NOMO-1 (cell line): ENCODE results near the gene ATP6V0E1.
A peak's percentile ranks its signal among the peaks of the same experiment; 100 is the strongest.

Source experiments
- DNase-seq, 2 experiments: peaks; one replicate each; lab custom pipeline; 2025; ENCODE audit not compliant: unreplicated experiment in 2 of 2; lab: John Stamatoyannopoulos, UW

Gene ATP6V0E1

DNA sequence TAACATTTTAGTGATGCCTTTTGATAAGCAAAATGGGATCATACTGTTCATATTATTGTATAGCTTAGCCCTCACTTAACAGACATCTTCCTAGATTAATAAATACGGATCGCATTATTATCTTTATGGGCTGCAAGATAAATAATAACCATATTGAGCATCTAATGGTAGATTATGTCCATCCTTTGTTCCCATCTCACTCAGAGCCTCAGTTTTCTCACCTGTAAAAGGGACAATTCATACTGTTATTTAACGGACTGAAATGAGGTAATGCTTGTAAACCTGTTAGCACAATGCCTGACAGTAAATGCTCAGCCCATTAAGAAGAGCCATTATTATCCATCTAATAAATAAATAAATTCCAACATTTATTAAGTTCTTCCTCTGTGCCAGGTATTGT lies 27.3 kb upstream of the ATP6V0E1 start:
- DNase-seq = no peak

DNA sequence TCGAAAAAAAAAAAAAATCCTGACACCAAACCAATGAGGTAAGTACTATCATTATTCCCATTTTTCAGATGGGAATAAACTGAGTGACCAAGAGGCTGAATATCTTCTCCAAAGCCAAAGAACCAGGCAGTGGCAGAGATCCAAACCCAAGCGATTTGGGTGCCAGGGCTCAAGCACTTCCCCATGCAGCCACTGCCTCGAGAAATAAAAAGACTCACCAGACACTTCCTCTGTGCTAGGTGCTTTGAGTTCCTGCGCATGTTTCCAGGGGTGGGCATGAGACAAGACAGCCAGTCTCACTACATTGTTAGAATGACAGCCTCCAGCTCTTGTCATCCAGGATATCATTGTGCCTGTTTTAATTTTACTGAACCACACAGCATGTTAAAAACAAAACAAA lies 26.6 kb upstream of the ATP6V0E1 start:
- DNase-seq = no peak

DNA sequence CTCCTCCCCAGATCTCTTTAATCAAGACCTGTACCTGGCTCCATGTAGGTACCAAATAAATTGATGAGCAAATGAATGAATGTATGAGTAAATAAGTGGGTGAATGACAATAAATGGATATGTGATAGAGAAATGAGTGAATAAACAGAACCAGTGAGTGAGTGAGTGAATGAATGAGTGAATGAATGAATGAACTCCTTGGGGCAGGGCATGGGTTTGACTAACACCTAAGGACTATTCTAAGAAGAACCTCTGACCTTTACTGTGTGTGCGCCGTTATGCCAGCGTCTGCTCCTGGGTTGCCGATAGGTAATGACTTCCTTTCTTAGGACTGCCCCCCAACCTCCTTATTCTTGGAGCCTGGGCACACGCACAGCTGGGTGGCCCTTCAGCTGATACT lies 26.1 kb upstream of the ATP6V0E1 start:
- DNase-seq = no peak

DNA sequence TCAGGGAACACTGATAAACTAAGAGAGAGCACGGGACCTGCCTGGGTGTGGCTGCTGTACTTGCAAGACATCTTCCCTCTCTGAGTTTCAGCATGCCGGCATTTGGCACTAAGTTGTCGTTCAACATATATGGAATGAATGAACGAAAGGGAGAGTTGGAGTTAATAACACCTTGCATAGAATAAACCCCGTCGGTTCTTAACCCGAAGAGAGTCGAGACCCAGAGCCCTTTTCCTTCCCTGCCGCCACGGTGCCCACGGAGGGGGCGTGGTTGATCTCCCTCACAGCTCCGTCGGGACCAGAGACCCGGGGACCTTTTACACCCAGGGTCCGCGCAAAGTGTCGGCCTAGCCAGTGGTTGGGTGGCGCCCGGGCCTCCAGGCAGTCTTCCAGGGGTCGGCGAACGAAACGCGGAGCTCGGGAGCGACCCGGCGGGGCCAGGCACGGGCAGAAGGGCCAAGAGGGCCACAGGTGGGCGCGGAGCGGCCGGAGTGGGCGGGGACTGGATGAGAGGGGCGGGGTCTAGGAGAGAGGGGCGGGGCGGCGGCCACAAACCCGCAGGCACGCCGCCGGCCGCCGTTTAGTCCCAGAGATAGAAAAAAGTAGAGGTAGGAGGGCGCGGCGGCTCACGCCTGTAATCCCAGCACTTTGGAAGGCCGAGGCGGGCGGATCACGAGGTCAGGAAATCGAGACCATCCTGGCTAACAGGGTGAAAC lies 25.1 kb upstream of the ATP6V0E1 start:
- DNase-seq = peak; percentile 43 to 51

DNA sequence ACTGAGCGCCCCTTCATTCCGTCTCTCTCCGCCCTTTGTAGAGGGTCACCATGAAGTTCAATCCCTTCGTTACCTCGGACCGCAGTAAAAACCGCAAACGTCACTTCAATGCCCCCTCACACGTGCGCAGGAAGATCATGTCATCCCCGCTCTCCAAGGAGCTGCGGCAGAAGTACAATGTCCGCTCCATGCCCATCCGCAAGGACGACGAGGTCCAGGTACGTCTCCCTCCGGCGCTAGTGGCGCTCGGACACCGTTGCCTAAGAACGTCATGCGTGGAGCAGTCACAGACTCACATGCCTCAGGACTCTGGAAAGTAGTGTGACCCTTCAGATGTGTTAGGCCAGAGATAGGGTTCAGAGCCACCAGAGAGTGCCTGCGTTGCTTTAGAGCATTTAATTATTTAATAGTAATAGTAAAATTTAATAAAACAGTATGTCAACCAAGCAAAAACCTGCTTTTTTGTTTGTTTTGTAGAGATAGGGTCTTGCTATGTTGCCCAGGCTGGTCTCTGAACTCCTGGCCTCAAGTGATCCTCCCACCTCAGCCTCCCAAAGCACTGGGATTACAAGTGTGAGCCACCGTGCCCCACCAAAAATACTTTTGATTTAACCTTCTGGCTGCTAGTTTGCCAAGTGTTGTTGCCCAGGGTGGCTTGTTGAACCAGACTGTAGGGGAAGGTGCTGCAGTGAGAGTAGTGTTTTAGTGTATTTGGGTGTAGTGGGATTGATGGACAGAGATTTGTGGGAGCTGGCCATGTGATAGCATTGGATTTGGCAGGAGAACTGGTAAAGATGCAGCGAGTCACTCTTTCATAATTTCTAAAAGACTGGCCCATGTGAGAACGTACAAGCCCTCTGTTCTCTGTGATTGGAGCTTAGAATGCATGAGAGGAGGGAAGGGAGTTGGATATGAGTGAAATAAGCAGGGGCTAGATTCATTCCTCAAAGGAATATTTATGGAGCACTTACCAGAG lies 23.5 kb upstream of the ATP6V0E1 start:
- no peak for DNase-seq

DNA sequence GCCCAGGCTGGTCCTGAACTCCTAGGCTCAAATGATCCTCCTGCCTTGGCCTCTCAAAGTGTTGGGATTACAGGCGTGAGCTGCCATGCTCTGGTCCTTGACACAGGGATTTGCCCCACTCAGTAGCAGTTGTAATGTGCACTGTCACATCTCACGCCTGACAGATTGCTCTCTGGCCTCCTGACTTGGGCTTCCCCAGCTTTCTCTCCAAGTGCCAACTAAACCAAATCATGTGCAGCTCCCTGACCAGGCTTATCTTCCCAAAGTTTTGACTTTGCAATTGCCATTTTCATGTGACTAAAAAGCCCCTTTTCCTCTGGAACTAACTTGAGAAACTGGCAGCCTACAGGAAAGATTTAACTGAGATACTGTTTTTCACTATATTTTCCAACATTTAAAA lies 13.7 kb upstream of the ATP6V0E1 start:
- no peak for DNase-seq

DNA sequence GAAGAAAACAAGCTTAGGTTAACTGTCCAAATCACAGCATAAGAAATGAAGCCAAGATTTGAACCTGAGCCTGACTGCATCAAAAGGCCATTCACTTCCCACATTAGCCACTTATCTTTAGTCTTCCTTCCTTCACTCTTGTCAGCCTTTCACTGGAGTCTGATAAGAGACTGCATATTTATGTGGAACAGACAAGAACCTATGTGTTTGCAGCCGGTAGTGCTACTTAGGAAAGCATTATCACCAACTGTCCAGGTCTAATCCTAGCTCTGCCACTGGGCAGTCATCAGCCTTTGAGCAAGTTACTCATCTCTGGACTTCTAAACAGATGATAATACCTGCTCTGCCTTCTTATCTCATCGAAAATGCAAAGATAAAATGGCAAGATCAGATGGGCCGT lies 12.1 kb upstream of the ATP6V0E1 start:
- DNase-seq = no peak

DNA sequence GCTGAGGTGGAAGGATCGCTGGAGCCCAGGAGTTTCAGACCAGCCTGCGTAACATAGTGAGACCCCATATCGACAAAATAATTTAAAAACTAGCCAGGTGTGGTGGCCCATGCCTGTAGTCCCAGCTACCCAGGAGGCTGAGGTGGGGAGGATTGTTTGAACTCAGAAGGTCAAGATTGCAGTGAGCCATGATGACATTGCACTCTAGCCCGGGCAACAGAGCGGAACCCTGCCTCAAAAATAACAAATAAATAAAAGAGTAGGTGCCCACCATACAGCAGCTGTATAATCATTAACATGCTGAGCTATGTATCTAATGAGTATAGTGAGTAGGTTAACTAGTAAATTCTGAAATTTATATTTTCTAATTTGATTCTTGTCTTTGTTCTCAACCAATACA lies 11.0 kb upstream of the ATP6V0E1 start:
- no peak for DNase-seq

DNA sequence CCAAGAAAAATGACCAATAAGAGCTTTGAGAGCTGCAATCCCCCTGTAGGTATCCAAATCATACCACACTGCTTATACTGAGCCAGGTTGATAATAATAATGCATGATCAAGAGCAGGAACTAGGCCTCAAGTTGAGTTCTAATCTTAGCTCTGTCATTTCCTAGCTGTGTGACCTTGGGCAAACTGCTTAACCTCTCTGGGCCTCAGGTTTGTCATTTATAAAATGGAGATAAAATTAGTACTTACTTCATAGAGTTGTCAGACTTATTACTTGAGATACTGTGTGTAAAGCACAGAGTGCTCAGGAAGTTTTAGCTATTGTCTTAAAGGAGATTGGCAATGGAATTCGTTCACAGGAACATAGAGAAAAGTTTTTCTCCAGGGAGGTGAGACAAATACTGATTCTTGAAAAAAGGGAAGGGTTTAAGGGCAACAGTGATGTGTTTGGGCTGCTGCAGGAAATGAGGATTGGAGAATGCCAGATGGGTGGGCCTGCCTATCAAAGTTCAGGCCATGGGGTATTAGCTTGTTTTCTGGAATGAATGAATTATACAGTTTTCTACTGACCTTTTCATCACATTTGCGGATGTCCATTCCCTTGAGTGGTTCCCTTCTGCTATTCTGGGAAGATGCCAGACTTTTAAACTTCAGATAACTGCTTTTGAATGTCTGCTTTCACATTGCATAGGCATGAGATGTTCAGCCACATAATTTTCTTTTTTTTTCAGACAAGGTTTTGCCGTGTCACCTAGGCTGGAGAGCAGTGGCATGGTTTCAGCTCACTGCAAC lies 10.2 kb upstream of the ATP6V0E1 start:
- DNase-seq = no peak

DNA sequence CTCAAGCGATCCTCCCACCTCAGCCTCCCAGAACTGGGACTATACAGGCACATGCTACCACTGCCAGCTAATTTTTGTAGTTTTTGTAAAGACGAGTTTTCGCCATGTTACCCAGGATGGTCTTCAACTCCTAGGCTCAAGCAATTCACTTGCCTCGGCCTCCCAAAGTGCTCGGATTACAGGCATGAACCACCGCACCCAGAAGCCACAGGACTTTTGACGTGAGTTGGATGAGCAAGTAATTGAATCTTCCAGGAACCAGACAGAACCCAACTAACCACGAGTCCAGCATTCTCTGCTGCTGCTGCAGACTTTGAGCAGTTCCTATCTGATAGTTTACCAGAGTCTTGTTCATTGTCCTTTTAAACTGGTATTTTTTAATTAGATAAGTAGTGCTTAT lies 9.6 kb upstream of the ATP6V0E1 start:
- DNase-seq = no peak

DNA sequence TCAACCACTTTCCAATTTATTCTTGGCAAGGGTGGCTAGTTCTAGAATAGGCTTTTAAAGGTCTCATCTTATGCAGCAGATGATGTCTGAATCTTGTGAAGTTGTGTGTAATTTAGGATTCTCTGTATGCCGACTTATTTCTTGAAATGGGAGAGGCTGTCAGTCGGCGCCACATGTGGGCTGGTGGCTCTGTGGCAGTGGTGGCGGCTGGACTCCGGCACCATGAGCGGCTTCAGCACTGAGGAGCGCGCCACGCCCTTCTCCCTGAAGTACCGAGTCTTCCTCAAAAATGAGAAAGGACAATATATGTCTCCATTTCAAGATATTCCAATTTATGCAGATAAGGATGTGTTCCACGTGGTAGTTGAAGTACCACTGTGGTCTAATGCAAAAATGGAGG lies 8.3 kb upstream of the ATP6V0E1 start:
- DNase-seq = no peak

DNA sequence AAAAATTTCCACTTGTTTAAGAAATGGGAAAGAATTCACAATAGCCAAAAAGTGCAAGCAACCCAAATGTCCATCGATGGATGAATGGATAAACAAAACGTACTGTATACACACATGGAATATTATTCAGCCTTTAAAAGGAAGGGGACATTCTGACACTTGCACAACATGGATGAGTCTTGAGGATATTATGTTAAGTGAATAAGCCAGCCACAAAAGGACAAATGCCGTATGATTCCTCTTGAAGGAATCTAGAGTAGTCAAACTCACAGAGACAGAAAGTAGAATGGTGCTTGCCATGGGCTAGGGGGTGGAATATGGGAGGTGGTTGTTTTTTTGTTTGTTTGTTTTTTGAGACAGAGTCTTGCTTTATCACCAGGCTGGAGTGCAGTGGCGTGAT lies 3.8 kb upstream of the ATP6V0E1 start:
- no peak for DNase-seq

DNA sequence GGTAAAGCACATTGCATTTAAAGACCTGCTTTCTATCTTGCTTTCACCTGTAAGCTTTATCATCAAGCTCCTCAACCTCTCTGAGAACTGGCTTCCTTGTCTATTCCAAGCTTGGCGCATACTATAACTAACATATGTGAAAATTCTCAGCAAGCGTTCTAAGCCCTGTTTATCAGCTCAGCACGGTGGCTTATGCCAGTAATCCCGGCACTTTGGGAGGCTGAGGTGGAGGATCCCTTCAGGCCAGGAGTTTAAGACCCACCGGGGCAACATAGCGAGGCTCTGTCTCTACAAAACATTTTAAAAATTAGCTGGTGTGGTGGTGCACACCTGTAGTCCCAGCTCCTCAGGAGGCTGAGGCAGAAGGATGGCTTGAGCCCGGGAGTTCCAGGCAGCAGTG lies 1.6 kb upstream of the ATP6V0E1 start:
- DNase-seq = no peak

DNA sequence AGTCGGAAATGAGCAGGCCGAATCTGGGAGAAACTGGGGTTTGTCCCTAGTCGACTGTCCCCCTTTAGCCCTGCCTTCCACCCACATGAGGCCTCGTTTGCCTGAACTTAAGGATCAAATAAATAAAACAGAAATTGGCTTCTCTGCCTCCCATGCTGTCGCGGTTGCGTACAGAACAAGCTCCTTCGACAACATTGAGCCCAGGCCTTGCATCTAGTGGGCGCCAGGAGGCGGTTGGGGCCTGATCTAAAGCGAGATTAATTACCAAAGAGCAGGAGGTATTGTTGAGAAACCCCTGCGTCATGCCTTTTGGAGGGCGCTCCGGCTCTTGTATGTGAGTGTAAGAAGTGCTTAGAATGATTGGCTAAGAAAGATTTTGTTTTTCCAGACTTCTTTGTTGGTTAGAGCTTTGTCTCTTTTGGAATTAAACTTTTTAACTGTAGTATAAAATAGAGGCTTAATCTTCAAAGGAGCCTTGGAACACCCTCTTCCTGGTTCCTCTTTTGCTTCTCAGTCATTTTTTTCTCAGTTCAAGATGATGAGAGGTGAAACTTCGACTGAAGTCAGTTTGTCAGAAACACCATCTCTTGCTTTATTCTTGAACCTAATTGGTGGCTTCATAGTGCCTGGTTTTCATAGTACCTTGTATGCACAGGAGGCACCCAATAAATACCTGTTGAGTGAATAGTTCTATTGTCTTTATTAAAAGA lies 828 bp downstream of the ATP6V0E1 start:
- peak; percentile 92 for DNase-seq

DNA sequence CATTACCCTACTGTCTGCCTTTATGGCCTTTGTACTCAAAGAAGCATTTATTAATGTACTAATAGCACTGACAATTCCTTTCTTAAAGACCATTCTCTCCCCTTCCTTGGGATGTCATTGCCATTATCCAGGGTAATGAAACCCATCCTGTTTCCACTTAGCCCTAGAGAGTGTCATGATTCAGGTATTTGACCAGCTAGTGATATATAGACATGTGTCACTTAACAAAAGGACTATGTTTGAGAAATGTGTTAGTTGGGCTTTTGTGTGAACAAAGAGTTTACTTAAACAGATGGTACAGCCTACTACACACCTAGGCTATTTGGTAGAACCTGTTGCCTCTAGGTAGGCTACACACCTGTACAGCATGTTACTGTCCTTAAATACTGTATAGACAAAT lies 2.0 kb downstream of the ATP6V0E1 start:
- DNase-seq = no peak

DNA sequence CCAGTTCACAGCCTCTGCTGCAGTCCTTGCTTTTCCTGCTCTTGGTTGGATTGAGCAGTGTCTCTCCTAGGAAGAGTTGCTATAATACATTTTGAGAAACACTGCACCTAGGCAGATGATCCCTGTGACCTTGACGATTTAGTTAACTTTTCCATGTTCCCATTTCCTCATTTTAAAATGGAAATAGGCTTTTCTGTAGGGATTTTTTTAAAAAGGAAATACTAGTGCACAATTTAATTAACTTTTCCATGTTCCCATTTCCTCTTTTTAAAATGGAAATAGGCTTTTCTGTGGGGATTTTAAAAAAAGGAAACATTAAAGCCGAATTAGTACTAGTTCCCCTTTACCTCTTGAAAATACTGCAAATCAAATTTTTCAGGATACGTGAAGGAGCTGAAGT lies 4.7 kb downstream of the ATP6V0E1 start:
- DNase-seq = no peak

DNA sequence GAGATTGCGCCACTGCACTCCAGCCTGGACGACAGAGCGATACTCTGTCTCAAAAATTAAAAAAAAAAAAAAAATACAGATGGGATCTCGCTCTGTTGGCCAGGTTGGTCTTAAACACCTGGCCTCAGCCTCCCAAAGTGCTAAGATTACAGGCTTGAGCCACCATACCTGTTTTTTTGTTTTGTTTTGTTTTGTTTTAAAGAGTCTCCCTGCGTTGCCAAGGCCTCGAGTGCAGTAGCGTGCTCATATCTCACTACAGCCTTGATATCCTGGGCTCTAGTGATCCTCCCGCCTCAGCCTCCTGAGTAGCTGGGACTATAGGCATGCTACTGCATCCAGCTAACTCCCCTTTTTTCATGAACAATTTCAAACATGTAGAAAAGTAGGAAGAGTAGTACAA lies 7.2 kb downstream of the ATP6V0E1 start:
- DNase-seq = no peak

DNA sequence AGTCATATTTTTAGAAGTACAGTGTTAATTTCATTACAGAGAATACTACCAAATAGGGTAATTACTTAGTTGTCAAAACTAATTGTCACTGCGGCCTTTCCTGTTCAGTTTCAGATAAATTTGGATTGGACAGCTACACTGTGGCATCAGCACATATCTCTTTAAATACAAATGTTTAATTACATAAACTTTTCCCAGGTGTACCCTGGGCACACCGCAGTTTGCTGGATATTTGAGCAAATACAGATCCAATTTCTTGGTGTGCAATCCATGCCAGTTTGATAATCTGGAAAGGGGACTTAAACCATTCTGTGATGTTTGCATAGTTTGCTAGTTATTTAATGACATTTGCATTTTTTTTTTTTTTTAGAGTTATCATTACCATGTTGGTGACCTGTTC lies 10.8 kb downstream of the ATP6V0E1 start:
- DNase-seq = no peak

DNA sequence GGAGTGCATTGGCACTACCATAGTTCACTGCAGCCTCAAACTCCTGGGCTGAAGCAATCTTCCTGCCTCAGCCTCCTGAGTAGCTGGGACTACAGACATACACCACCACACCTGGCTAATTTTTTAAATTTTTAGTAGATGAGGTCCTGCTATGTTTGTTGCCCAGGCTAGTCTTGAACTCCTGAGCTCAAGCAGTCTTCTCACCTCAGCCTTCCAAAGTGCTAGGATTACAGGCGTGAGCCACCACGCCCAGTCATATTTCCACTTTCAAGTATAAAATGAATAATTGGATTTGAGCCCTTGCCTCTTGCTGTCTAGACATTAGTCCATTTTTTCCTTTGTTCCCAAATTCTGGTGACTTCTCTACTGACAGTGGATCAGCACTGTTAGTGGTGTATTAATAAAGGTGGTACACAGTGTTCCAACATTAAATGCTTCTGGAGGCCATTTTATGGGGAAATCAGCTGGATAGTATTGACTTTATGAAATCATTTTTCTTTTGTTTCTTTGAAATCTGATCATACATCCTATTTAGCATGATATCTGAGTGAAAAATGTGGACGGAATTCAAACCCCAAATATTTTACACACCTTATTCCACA lies 15.9 kb downstream of the ATP6V0E1 start:
- no peak for DNase-seq

DNA sequence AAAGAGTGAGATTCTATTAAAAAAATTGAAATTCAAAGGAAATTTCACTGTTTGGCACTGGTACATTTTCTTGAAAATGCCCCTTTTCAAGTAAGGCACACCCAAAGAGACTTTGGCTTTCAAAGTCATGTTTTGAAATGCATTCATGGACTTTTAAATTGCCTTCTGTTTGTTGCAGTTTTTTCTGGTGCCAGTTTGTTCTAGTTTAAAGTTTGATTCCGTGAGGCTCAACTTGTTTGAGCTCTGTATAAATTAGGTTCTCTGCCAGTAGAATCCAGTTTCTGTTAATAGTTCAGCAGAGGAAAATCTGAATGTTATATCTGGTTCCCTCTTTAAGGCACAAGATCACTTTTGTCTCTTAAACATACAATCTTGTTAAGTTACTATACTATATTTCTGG lies 16.4 kb downstream of the ATP6V0E1 start:
- DNase-seq = no peak
